GM12875 (cell line): ENCODE measurements around the gene C16orf87.

Experiments used
- H3K4me3 ChIP-seq: one replicate; pipeline ENCODE4 v1.5.1; 2011; ENCODE audit warnings: low read depth, low read length, control low read depth
- CTCF ChIP-seq: IDR thresholded peaks from 2 replicates; pipeline ENCODE4 v1.5.1; 2011; ENCODE audit warnings: low read depth, mild to moderate bottlenecking, control low read depth, inconsistent platforms, low read length, moderate library complexity, borderline replicate concordance; ENCODE audit not compliant: insufficient read depth

C16orf87 gene

GRCh38 chr16:46826631-46827030 is 4.3 kb downstream of the C16orf87 start:
- no peak for TF ChIP-seq CTCF
- H3K4me3 ChIP-seq = no peak overlapping the region

- no peak overlapping the region for H3K4me3 ChIP-seq
- no peak for TF ChIP-seq CTCF
Observed at GRCh38 chr16:46822270-46822669, 8.7 kb downstream of the C16orf87 start.

- no peak overlapping the region for H3K4me3 ChIP-seq
- no peak for TF ChIP-seq CTCF
Observed at GRCh38 chr16:46817961-46818360, 13.0 kb downstream of the C16orf87 start.

- TF ChIP-seq CTCF = no peak
- H3K4me3 ChIP-seq = no peak overlapping the region
Observed at GRCh38 chr16:46814790-46815189, 16.2 kb downstream of the C16orf87 start.

GRCh38 chr16:46813611-46814010 is 17.4 kb downstream of the C16orf87 start:
- no peak overlapping the region for H3K4me3 ChIP-seq
- TF ChIP-seq CTCF = no peak

- no peak for TF ChIP-seq CTCF
- H3K4me3 ChIP-seq = no peak overlapping the region
Observed at GRCh38 chr16:46812781-46813540, 18.0 kb downstream of the C16orf87 start.

- no peak for TF ChIP-seq CTCF
- no peak overlapping the region for H3K4me3 ChIP-seq
Observed at GRCh38 chr16:46811682-46812081, 19.3 kb downstream of the C16orf87 start.
